ENCODE data around the gene CNPY3. TPM values are rescaled to one million over a fixed set of nuclear protein-coding genes. Genes with fewer than 3 reads are reported as not detected.

CNPY3 gene
- total RNA-seq, 1 experiment from 2014 or later, result 56.1 TPM

- no peaks in the 10 kb centered on the region for H3K27me3 ChIP-seq (replicated peaks; ENCODE audit: control insufficient read depth, insufficient read depth, low read length)
- CTCF ChIA-PET, result no interaction called here
- H3K9me3 Mint-ChIP-seq (ENCODE audit: unreplicated experiment), result no peaks in the 10 kb centered on the region
- no peaks in the 10 kb centered on the region for H3K27me3 Mint-ChIP-seq (ENCODE audit: insufficient read depth, unreplicated experiment)
- H3K4me1 Mint-ChIP-seq (ENCODE audit: low read depth, unreplicated experiment), result peaks cover 4% of the 10 kb centered on the region
- POLR2A ChIA-PET, result no interaction called here
- 0 out of 2 replicates have a peak, but pooled peaks cover 6% of the 10 kb centered on the region for H3K4me1 ChIP-seq
- no peak overlapping the region for H3K4me3 ChIP-seq (ENCODE audit: low read depth, low read length)
- H3K4me3 Mint-ChIP-seq (ENCODE audit: unreplicated experiment), result no peak overlapping the region
- intact Hi-C loops (cut with micrococcal nuclease; ENCODE audit: unreplicated experiment), result no loop called here
- no peaks in the 10 kb centered on the region for H3K9me3 ChIP-seq
- H3K27ac Mint-ChIP-seq (ENCODE audit: unreplicated experiment), result no peak overlapping the region
- no peak for TF ChIP-seq CTCF (IDR thresholded peaks at IDR 0.05; ENCODE audit: insufficient read depth in 1 of 2, low read depth in 1 of 2, low read length in 1 of 2, severe bottlenecking in 1 of 2, unreplicated experiment in 1 of 2)
- no TSS peak for BruUV-seq (replicated peaks)
- peaks cover 6% of the 10 kb centered on the region for H3K36me3 Mint-ChIP-seq (ENCODE audit: insufficient read depth, unreplicated experiment)
- H3K36me3 ChIP-seq (ENCODE audit: control insufficient read depth, insufficient read depth, low read length), result no peaks in the 10 kb centered on the region
- DNase-seq, result no peak
Observed at GRCh38 chr6:42967228-42967627, 37.9 kb downstream of the CNPY3 start.

- H3K27ac Mint-ChIP-seq (ENCODE audit: unreplicated experiment), result no peak overlapping the region
- H3K36me3 Mint-ChIP-seq (ENCODE audit: insufficient read depth, unreplicated experiment), result peaks cover 6% of the 10 kb centered on the region
- TF ChIP-seq CTCF (IDR thresholded peaks at IDR 0.05; ENCODE audit: insufficient read depth in 1 of 2, low read depth in 1 of 2, low read length in 1 of 2, severe bottlenecking in 1 of 2, unreplicated experiment in 1 of 2), result no peak
- POLR2A ChIA-PET, result no interaction called here
- H3K36me3 ChIP-seq (ENCODE audit: control insufficient read depth, insufficient read depth, low read length), result no peaks in the 10 kb centered on the region
- H3K4me1 ChIP-seq, result 0 out of 2 replicates have a peak, but pooled peaks cover 6% of the 10 kb centered on the region
- intact Hi-C loops (cut with micrococcal nuclease; ENCODE audit: unreplicated experiment), result no loop called here
- H3K4me3 Mint-ChIP-seq (ENCODE audit: unreplicated experiment), result no peak overlapping the region
- H3K4me1 Mint-ChIP-seq (ENCODE audit: low read depth, unreplicated experiment), result peaks cover 4% of the 10 kb centered on the region
- no peaks in the 10 kb centered on the region for H3K27me3 ChIP-seq (replicated peaks; ENCODE audit: control insufficient read depth, insufficient read depth, low read length)
- BruUV-seq (replicated peaks), result no TSS peak
- H3K4me3 ChIP-seq (ENCODE audit: low read depth, low read length), result no peak overlapping the region
- no peaks in the 10 kb centered on the region for H3K9me3 Mint-ChIP-seq (ENCODE audit: unreplicated experiment)
- no peak for DNase-seq
- CTCF ChIA-PET, result no interaction called here
- H3K9me3 ChIP-seq, result no peaks in the 10 kb centered on the region
- no peaks in the 10 kb centered on the region for H3K27me3 Mint-ChIP-seq (ENCODE audit: insufficient read depth, unreplicated experiment)
Observed at GRCh38 chr6:42968126-42968701, 38.9 kb downstream of the CNPY3 start.

GRCh38 chr6:42968783-42969182, 39.5 kb downstream of the CNPY3 start:
- ChIA-PET CTCF (no interaction called here), POLR2A (no interaction called here)
- peaks cover 6% of the 10 kb centered on the region for H3K36me3 Mint-ChIP-seq (ENCODE audit: insufficient read depth, unreplicated experiment)
- Histone ChIP-seq H3K36me3 (ENCODE audit: control insufficient read depth, insufficient read depth, low read length) (no peaks in the 10 kb centered on the region), H3K4me3 (ENCODE audit: low read depth, low read length) (no peak overlapping the region), H3K9me3 (no peaks in the 10 kb centered on the region), H3K4me1 (0 out of 2 replicates have a peak, but pooled peaks cover 6% of the 10 kb centered on the region), H3K27me3 (replicated peaks; ENCODE audit: control insufficient read depth, insufficient read depth, low read length) (no peaks in the 10 kb centered on the region)
- peak overlapping the region; percentile 13 for H3K27ac Mint-ChIP-seq (ENCODE audit: unreplicated experiment)
- H3K4me3 Mint-ChIP-seq (ENCODE audit: unreplicated experiment), result no peak overlapping the region
- intact Hi-C loops (cut with micrococcal nuclease; ENCODE audit: unreplicated experiment), result no loop called here
- H3K4me1 Mint-ChIP-seq (ENCODE audit: low read depth, unreplicated experiment), result peaks cover 4% of the 10 kb centered on the region
- no peaks in the 10 kb centered on the region for H3K9me3 Mint-ChIP-seq (ENCODE audit: unreplicated experiment)
- DNase-seq, result no peak
- TF ChIP-seq CTCF (IDR thresholded peaks at IDR 0.05; ENCODE audit: insufficient read depth in 1 of 2, low read depth in 1 of 2, low read length in 1 of 2, severe bottlenecking in 1 of 2, unreplicated experiment in 1 of 2), result no peak
- no peaks in the 10 kb centered on the region for H3K27me3 Mint-ChIP-seq (ENCODE audit: insufficient read depth, unreplicated experiment)
- no TSS peak for BruUV-seq (replicated peaks)

All from Caco-2 (cell line).